Stromal cell of bone marrow (primary cell): ENCODE data around the gene POMT1.
"Not testable (repeated sequence)": the region's sequence is repeated elsewhere in the genome, so short reads cannot be mapped to it uniquely, and the experiment has no call there.

Source experiments
- DNase-seq: peaks from one replicate; pipeline ENCODE4 v3.0.0-alpha.2; 2012; ENCODE audit warnings: low read depth

The POMT1 gene

DNA sequence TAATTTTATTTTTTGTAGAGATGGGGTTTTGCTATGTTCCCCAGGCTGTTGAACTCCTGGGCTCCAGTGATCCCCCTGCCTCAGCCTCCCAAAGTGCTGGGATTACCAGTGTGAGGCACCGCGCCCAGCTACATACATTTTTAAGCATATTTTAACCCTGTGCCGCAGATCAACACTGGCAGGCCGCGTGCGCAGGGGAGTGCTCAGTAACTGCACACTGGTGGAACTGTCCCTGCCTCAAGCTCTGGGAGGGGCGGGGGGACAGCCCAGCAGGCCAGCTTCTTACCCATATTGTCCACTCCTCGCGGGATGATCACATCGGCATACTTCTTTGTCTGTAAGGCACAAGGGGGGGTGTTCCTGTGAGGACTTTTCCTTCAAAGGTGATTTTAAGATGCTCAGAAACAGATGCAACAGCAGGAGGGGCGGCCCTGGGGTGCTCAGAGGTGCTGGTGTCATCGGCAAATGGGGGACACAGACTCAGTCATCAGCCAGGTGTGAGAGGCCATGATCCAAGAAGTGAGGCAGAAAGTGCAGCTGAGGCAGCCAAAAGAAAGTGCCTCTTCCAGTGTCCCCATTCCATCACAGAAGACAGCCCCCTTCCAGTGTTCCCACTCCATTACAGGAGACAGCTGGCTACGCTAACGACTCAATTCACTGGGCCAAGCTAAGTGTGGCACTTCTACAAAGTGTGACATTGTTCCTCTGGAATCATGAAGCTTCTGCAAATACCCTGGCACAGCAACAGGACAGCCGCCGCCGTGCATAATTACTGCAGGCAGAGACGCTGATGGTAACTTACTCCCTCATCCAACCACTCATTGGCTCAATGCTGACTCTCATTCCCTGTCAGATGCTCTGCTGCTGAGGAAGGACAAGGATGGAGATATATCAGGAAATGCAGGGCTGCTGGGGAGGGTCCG, 23.2 kb downstream of the POMT1 start:
- no peak for DNase-seq

GRCh38 chr9:131528186-131528585, 25.5 kb downstream of the POMT1 start:
- no peak for DNase-seq

DNA sequence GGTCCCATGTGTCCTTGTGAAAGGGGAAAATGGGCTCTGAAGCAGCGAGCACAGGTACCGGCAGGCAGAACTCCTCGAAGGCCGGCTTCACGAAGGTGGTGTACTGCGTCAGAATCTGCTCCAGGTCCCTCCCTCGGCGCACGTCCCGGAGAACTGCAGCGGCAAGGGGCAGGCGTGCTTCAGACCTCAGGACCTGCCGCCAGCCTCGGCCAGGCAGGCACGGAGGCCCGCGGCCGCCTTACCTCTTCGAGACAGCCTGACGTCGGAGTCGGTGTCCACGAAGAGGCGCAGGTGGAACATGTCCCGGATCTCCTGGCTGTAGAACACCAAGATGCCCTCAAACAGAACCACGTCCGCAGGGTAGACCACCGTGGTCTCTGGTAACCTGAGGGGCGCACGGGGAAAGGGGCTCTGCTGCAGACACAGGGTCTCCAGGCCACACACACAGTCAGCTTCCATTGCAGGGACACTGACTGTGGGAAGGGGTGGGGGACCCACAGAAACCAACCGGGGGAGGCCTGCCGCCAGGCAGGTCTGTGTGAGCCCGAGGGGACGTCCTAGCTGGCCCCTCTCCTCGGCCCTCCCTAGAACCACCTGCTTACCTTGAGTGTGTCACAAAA, 26.3 kb downstream of the POMT1 start:
- DNase-seq: no peak

DNA sequence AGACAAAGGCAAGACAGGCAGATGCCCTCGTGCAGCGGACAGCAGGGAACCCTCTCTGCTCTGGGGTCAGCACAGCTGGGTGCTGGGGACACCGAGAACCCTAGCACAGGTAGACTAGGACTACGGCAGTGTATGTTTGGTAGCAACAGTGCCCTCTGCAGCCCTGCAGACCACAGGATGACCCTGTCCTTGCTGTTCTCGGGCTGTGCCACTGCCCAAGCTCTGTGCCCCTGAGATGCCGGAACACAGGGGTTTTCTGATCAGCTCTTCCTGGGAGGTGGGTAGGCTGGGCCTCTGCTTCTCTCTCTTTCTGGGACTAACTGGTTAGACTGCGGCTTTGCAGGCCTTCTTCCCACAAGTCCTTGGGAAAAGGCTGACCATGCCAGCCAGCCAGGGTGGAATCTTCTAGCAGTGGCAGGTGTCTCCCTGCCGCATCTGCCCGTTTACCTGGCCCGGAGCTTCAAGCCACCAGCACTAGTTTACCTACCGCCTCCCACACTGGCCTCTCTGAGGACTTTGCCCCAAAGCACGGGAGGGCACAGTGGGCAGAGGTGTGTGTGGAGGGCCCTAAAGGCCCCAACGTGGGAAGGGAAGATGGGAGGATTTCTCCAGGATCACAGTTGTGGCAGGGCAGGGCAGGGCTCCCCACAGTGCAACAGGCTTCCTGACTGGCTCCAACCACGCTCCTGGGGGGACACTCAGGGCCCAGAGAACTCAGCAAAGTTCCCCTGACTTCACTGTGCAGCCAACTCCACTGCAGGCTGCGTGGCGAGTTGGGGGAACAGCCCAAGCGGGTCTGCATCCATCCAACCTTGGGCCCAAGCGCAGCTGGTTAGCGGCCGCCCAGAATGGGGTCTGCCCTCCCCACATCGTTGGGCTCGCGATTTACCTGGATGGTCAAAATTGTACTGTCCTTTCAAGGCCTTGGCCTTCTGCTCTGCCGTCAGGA, 27.2 kb downstream of the POMT1 start:
- no peak for DNase-seq

- DNase-seq: no peak
Observed at GRCh38 chr9:131530546-131530919, 27.8 kb downstream of the POMT1 start.

DNA sequence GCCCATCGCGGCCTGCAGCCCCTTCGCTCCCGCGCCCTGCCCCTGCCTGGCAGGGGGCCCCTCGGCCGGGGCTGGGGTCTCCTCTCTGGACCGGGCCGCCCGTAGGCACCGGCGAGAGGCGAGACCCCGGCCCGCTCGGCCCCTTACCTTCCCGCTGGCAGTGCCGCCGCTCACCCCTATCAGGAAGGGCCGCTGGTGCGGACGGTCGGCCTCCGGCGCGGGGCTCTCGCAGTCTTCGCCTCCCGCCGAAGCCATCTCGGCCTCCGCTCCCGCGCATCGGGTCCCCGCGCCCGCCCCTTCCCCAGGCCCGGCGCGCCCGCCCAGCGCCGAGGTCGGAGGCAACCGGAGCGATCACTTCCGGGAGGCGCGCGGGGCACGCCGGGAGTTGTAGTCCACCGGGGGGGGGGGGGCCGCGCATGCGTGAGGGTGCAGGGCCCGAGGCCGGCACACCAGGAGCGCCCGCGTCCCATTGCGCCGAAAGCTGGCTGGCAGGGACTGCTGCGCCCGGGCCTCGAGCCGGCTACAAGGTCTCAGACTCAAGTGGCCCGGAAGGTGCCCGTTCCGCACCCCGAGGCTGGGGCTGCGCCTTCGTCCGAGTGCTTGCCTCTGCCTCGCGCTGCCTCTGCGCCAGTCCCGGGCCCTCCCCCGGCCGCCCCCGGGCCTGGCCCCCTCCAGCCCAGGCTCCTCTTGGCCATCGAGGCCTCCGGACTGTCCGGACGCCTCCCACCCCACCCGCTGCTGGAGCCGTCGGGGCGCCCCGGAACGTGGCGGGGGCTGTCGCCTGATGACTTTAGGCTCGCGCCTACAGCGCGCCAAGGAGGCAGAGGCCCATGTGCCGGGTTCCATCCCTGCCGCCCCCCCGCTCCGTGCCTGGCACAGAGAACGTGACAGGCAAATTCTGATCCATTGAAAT, 28.5 kb downstream of the POMT1 start, which contains the start of gene UCK1:
TSS of gene UCK1 (minus strand) at position 344 of the 913 bp plus-strand sequence. CDS start at position 255, 89 bp downstream.
- DNase-seq: peak; percentile 62

GRCh38 chr9:131534721-131535237, 32.1 kb downstream of the POMT1 start:
- DNase-seq: no peak

DNA sequence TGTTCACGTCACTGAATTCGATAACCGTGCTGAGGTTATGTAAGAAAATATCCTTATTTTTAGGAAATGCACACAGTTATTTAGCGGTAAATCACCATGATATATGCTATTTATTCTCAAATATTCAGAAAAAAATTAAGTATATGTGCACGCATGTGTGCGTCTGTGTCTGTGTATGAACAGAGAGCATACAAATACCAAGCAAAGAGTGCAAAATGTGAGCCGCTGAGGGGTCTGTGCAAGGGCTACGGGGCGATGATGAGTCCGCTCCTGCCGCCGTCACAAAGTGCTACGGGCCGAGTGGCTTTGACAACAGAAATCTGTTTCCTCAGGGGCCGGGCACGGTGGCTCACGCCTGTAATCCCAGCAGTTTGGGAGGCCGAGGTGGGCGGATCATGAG, 35.2 kb downstream of the POMT1 start:
- DNase-seq: no peak

GRCh38 chr9:131539223-131539923, 36.7 kb downstream of the POMT1 start:
- no peak for DNase-seq

- no peak for DNase-seq
Observed at GRCh38 chr9:131543141-131543540, 40.4 kb downstream of the POMT1 start.

DNA sequence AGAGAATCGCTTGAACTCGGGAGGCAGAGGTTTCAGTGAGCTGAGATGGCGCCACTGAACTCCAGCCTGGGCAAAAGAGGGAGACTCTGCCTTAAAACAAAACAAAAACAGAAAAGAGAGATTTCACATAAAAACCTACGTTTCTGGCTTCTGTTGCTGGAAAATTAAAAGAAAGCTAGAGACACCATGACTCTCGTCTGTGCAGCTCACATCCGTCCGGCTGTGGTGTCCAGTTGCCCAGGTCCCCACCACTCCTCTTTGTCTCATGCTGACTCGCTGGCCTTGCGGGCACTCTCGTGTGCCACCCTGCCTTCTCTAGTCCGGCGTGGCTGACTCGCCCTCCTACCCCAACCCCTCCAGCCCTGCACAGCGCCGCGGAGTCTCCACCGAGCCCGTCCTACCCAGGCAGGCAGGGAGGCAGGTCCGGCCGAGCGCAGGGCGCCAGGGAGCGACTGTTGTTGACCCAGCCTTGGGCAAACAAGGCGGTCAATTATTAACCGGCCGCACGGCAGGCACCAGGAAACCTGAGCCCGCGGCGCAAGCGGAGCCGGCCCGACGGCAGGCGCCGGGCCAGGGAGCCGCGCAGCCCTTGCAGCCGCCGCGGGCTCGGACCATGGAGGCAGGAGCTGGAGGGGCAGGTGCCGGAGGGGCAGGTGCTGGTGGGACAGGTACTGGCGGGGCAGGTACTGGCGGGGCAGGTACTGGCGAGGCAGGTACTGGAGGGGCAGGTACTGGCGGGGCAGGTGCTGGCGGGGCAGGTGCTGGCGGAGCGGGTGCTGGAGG, 42.5 kb downstream of the POMT1 start, which contains the start of gene PRRT1B:
TSS of gene PRRT1B (plus strand) at position 521 of the 783 bp plus-strand sequence. CDS start at position 614, 93 bp downstream.
- DNase-seq: no peak

DNA sequence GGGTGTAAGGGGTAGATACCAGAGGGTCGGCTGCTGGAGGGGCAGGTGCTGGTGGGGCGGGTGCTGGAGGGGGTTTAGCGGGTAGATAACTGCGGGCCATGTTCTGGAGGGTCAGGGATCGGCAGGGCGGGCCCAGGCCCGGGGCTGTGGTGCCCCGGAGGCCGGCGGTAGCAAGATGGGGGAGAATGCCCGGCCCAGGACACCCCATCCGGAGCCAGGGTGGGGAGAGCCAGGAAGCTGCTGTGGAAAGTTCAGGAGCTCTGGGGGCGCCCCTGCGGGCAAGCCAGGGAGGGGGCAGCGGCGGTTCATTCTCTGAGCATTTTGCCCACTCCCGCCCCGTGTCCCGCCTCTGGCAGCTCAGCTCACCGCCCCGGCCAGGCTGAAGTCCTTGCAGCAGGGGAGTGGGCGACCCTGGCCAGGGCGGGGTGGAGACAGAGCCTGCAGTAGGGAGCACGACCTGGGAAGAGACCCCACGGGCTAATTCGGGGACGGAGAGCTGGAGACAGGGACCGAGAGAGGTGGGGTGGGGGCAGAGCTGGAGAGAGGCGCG, 43.1 kb downstream of the POMT1 start:
- DNase-seq: no peak

DNA sequence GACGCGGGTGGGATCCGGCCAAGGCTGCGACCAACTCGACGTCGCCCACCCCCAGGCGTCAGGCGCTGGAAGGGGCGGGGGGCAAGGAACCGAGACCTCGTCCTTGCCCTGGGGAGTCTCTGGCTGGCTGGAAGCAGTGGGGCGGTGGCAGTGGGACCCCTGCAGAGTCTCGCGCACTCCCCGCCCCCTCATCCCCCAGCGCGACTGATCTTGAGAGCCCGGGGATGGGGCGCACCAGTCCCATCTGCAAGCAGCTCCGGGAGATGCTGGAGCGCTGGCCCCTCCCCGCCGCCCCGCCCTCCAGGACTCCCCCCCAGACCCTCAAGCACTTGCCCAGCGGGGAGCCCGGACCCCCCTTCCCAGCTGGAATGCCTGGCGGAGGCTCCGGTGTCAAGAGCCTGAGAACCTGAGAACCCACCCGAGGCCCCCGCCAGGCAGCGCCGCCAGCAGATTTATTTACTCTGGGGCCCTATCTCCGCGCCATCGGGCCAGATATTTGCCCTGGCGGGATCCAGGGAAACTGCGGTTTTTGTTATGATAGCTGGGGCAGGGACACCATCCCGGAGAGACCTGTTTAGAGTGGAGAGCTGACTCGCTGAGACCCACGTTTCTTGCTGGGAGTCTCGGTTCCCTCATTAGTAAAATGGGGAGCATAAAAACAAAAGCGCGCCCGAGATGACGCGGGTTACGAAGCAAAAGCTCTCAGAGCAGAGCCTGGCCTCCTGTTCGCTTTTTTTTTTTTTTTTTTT, 43.8 kb downstream of the POMT1 start:
- DNase-seq: no peak

DNA sequence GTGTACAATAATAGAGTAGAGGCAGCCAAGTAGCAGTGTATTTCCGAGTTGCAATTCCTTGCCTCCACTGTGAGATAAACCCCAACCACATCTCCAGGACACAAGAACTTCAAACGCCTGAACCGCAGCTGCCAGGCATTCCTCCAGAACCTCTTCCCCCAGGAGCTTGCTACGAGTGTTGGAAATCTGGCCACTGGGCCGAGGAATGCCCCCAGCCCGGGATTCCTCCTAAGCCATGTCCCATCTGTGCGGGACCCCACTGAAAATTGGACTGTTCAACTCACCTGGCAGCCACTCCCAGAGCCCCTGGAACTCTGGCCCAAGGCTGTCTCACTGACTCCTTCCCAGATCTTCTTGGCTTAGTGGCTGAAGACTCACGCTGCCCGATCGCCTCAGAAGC, 46.5 kb downstream of the POMT1 start:
- not testable (repeated sequence) for DNase-seq

DNA sequence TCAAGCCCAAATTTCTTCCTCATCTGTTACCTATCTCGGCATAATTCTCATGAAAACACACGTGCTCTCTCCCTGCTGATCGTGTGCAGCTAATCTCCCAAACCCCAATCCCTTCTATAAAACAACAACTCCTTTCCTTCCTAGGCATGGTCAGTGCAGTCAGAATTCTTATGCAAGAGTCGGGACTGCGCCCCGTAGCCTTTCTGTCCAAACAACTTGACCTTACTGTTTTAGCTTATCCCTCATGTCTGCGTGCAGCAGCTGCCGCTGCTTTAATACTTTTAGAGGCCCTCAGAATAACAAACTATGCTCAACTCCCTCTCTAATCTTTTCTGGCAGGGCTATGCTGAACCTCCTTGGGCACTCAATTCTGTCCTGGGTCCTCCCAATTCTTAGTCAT, 47.7 kb downstream of the POMT1 start:
- not testable (repeated sequence) for DNase-seq

DNA sequence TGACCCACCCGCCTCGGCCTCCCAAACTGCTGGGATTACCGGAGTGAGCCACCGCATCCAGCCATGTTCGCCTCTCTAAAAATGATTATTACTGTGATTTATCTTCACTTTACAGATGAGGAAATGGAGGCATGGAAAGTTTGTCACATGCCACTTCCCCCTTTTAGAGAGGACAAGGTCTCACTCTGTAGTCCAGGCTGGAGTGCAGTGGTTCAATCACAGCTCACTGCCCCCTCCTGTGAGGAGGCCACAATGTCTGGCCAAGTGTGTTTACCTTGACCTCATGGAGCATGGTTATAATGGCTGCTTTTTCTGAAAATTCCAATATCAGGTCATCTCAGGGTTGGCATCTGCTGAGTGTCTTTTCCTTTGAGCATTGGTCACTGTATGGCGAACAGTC, 49.3 kb downstream of the POMT1 start:
- DNase-seq: no peak

GRCh38 chr9:131554087-131554842, 51.5 kb downstream of the POMT1 start:
- no peak for DNase-seq
